Natural killer cell (primary cell): ENCODE measurements around the gene ERFE. TPM values are rescaled to one million over a fixed set of nuclear protein-coding genes. Genes with fewer than 3 reads are reported as not detected.
"Not testable (repeated sequence)": the region's sequence is repeated elsewhere in the genome, so short reads cannot be mapped to it uniquely, and the experiment has no call there.

ENCODE experiments used
- ATAC-seq, 3 donors: fragments of 150-1000 bp in 2 of 3; fragments of 200-7000 bp in 1 of 3; cut with Tn5 transposase; 1 replicate in 1 of 3; 2 replicates in 2 of 3; pipeline ENCODE4 v1.10.0; 2021; ENCODE audit warnings: mild to moderate bottlenecking in 2 of 3, moderate library complexity in 2 of 3
- DNase-seq, 2 donors: peaks; one replicate each; pipeline versions ENCODE4 v3.0.0 to v3.0.0-alpha.2; 2013 to 2021; ENCODE audit warnings: mixed read lengths in 1 of 2
- H3K27ac ChIP-seq: one replicate; pipeline ENCODE4 v1.5.1; 2013; ENCODE audit warnings: mild to moderate bottlenecking, low read length
- H3K27me3 ChIP-seq: one replicate; pipeline ENCODE4 v1.6.1; 2013; ENCODE audit warnings: low read length; ENCODE audit not compliant: control insufficient read depth, insufficient read depth
- H3K36me3 ChIP-seq: one replicate; pipeline ENCODE4 v1.6.1; 2013; ENCODE audit warnings: low read length; ENCODE audit not compliant: control insufficient read depth, insufficient read depth
- H3K4me1 ChIP-seq: one replicate; pipeline ENCODE4 v1.6.1; 2013; ENCODE audit warnings: low read length; ENCODE audit not compliant: control insufficient read depth, insufficient read depth
- H3K4me3 ChIP-seq: one replicate; pipeline ENCODE4 v1.5.1; 2013; ENCODE audit warnings: low read length
- H3K9me3 ChIP-seq: one replicate; pipeline ENCODE4 v1.6.1; 2013; ENCODE audit warnings: low read length; ENCODE audit not compliant: control insufficient read depth, insufficient read depth
- H3K27ac Mint-ChIP-seq, 2 donors: one replicate each; pipeline ENCODE4 v1.8.0; 2022; ENCODE audit warnings: mild to moderate bottlenecking in 2 of 2, mixed read lengths in 2 of 2, moderate library complexity in 1 of 2
- H3K27me3 Mint-ChIP-seq, 2 donors: one replicate each; pipeline ENCODE4 v1.8.0; 2022; ENCODE audit warnings: low read depth in 2 of 2, mixed read lengths in 2 of 2
- H3K36me3 Mint-ChIP-seq: one replicate; pipeline ENCODE4 v1.8.0; 2022; ENCODE audit warnings: mixed read lengths
- H3K4me1 Mint-ChIP-seq, 2 donors: one replicate each; pipeline ENCODE4 v1.8.0; 2022; ENCODE audit warnings: mixed read lengths in 2 of 2
- H3K4me3 Mint-ChIP-seq: one replicate; pipeline ENCODE4 v1.8.0; 2022; ENCODE audit warnings: mild to moderate bottlenecking, moderate library complexity, mixed read lengths
- H3K9me3 Mint-ChIP-seq, 2 donors: one replicate each; pipeline ENCODE4 v1.8.0; 2022; ENCODE audit warnings: mixed read lengths in 2 of 2
- WGBS: methylation state at CpG from one replicate; pipeline ENCODE4 v1.1.7; 2013; ENCODE audit warnings: missing lambda C conversion rate; ENCODE audit not compliant: insufficient coverage; 5-methylcytosine and 5-hydroxymethylcytosine counted together
- intact Hi-C: fragments of 100-400 bp; cut with micrococcal nuclease; formaldehyde crosslinking; loops from one replicate; pipeline ENCODE4 v1.14.2; 2022
- total RNA-seq, 4 donors: library from RNA; stranded (reverse); fragments of 120-200 nt in 1 of 4; gene quantifications; one replicate each; pipeline versions ENCODE4 v1.2.3 to v1.2.4, GENCODE V29; 2013 to 2022
- TF ChIP-seq, protein P1 (sequence below): fragments of 200-600 bp; IDR thresholded peaks from one replicate; pipeline ENCODE4 v1.8.0; 2022; ENCODE audit warnings: antibody characterized with exemption

ERFE gene
- total RNA-seq, 3 donors from 2014 or later (not counting 1 experiment from before 2014, with no cell fraction given) = 0.33 to 4.8 (median 4.3) TPM

DNA sequence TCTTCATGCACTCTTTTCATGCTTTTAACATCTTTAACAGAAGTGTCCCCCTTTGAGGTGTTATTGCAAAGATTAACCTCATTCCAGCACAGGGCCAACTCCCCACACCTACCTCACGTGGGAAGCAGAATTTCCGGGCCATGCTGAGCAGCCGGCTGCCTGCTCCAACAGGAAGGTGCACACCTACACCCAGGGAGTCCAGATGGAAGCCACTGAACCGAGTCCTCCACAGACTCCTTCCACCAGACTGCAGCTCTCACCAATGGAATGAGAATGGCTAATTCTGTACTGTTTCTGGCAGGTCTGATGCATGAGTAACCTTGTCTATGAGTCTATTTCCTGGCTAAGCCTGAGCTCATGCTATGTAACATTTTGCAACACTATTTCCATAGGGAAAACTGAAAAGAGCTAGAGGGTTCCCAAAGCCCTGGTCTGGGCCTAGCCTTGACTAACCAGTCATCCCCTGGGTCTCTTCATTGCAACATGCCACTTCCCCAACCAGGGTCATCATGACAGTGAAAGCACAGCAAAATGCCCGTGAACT, 11.0 kb downstream of the ERFE start:
- intact Hi-C loops = loop anchor here (5.0 kb wide), 1 partner anchor 33 kb away; the partner anchor contains the start of gene ILKAP
- Mint-ChIP-seq H3K36me3 (no peaks in the 10 kb centered on the region), H3K4me3 (peak overlapping the region; percentile 51), H3K9me3 (no peaks in the 10 kb centered on the region), H3K27ac (peak overlapping the region; percentile 83 to 93), H3K4me1 (peaks cover 42 to 61% of the 10 kb centered on the region in 2 donors), H3K27me3 (peaks cover 0 to 3% of the 10 kb centered on the region in 2 donors)
- 70% methylated on average over 5 of the region's 5 CpGs for WGBS
- peak overlapping the region; percentile 73 for H3K27ac ChIP-seq
- DNase-seq (no peak), ATAC-seq (no peak)
- TF ChIP-seq, protein P1, sequence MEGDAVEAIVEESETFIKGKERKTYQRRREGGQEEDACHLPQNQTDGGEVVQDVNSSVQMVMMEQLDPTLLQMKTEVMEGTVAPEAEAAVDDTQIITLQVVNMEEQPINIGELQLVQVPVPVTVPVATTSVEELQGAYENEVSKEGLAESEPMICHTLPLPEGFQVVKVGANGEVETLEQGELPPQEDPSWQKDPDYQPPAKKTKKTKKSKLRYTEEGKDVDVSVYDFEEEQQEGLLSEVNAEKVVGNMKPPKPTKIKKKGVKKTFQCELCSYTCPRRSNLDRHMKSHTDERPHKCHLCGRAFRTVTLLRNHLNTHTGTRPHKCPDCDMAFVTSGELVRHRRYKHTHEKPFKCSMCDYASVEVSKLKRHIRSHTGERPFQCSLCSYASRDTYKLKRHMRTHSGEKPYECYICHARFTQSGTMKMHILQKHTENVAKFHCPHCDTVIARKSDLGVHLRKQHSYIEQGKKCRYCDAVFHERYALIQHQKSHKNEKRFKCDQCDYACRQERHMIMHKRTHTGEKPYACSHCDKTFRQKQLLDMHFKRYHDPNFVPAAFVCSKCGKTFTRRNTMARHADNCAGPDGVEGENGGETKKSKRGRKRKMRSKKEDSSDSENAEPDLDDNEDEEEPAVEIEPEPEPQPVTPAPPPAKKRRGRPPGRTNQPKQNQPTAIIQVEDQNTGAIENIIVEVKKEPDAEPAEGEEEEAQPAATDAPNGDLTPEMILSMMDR = no peak
- peaks cover 23% of the 10 kb centered on the region for H3K4me1 ChIP-seq
- H3K36me3 ChIP-seq = peaks cover 57% of the 10 kb centered on the region
- no peak overlapping the region for H3K4me3 ChIP-seq
- H3K27me3 ChIP-seq = no peaks in the 10 kb centered on the region
- no peaks in the 10 kb centered on the region for H3K9me3 ChIP-seq

DNA sequence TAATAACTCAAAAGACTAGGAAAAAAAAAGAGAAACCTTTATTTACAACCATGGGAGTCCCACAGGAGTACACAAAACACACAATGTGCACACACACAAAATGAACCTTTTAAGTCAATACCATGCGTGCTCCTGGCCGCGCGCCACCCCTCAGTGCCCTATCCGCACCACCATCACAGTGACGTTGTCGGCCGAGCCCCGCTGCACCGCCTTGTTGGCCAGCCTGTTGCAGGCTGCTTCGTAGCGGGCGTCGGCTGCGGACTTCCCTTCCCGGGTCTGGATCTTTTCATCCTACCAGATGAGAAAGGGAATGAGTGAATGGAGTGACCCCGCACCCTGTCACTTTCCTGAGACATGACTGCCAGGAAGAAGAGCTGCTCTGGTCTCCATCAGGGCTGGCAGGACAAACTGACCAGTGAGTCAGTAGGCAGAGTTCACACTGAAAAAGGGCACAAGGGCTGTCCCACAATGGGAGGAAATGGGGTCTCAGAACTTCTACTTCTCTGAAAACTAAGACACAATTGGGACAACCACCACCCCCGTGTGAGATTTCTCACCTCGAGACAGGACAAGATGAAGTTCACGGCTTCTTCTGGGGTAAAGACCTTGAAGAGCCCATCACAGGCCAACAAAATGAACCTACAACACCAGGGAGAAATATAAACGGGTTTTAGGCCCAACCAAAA, 11.8 kb downstream of the ERFE start:
- intact Hi-C loops = no loop called here
- TF ChIP-seq, protein P1 = no peak
- H3K27ac ChIP-seq = peak overlapping the region; percentile 73
- peak overlapping the region; percentile 52 for H3K4me3 Mint-ChIP-seq
- no peaks in the 10 kb centered on the region for H3K27me3 ChIP-seq
- H3K36me3 Mint-ChIP-seq = no peaks in the 10 kb centered on the region
- WGBS = 87% methylated on average over 20 of the region's 21 CpGs
- peaks cover 61% of the 10 kb centered on the region for H3K36me3 ChIP-seq
- peaks cover 23% of the 10 kb centered on the region for H3K4me1 ChIP-seq
- DNase-seq = no peak
- H3K27me3 Mint-ChIP-seq = no peaks in the 10 kb centered on the region
- peaks cover 38 to 61% of the 10 kb centered on the region in 2 donors for H3K4me1 Mint-ChIP-seq
- peak; percentile 42 to 62 (median 60) for ATAC-seq
- H3K4me3 ChIP-seq = no peak overlapping the region
- H3K9me3 Mint-ChIP-seq = no peaks in the 10 kb centered on the region
- H3K27ac Mint-ChIP-seq = peak overlapping the region; percentile 83 to 93
- H3K9me3 ChIP-seq = no peaks in the 10 kb centered on the region

- H3K36me3 Mint-ChIP-seq, intact Hi-C loops, H3K9me3 Mint-ChIP-seq, H3K27me3 Mint-ChIP-seq, H3K4me3 ChIP-seq, H3K9me3 ChIP-seq, H3K27me3 ChIP-seq, DNase-seq: not testable (repeated sequence)
- Histone ChIP-seq H3K36me3 (peaks cover 61% of the 10 kb centered on the region), H3K4me1 (peaks cover 23% of the 10 kb centered on the region), H3K27ac (peak overlapping the region; percentile 73)
- Mint-ChIP-seq H3K4me3 (peak overlapping the region; percentile 52), H3K4me1 (peaks cover 38 to 61% of the 10 kb centered on the region in 2 donors), H3K27ac (peak overlapping the region; percentile 83 to 93)
- 85% methylated on average over 3 of the region's 5 CpGs for WGBS
- ATAC-seq = peak in 1 of 3 donors; percentile 6
Observed at GRCh38 chr2:238171072-238171431, 12.3 kb downstream of the ERFE start.

GRCh38 chr2:238171575-238172187, 12.9 kb downstream of the ERFE start:
- Histone ChIP-seq H3K27ac (peak overlapping the region; percentile 73), H3K9me3 (no peaks in the 10 kb centered on the region), H3K4me3 (no peak overlapping the region), H3K36me3 (peaks cover 64% of the 10 kb centered on the region), H3K27me3 (no peaks in the 10 kb centered on the region), H3K4me1 (peaks cover 23% of the 10 kb centered on the region)
- ATAC-seq (peak; percentile 35 to 65 (median 45)), DNase-seq (no peak)
- Mint-ChIP-seq H3K9me3 (no peaks in the 10 kb centered on the region), H3K27ac (peak overlapping the region; percentile 83 to 93), H3K27me3 (no peaks in the 10 kb centered on the region), H3K36me3 (no peaks in the 10 kb centered on the region), H3K4me1 (peaks cover 38 to 61% of the 10 kb centered on the region in 2 donors), H3K4me3 (peak overlapping the region; percentile 67)
- TF ChIP-seq, protein P1 = no peak
- intact Hi-C loops = no loop called here
- 83% methylated on average over 6 of the region's 9 CpGs for WGBS
